ENCODE measurements around the gene NAV1.

NAV1 gene

DNA sequence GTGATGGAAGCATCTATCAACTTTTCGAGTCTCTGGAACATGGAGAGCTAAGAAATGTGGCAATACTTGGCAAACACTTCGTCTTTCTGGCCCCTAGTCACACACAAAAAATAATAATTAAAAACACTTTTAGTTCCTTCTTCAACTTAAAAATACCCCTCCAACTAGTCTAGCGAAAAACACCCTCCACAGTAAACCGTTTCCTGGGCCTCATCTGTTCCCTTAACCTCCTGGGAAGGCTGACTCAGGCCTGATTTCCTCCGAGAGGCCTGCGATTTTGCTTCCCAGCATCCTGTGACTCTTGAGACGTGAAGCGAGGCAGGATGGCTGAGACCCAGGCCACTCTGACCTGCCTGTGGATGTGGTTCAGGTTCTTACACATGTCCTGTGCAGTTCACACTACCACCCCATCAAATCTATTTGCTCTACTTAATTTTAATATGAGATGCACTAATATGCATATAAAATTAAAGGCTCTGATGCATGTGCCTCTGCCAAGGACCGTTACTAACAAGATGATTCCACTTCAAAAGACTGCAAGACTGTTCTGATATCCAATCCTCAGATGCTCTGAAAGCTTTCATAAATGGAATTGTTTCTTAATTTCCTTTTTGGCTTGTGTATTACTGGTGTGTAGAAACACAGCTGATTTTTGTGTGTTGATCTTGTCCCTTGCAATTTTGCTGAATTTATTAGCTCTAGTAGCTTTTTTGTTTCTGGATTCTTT, 3.5 kb downstream of the NAV1 start:
- DNase-seq (ENCODE audit: low read depth in 1 of 2, low spot score in 1 of 2), result no peak
- Histone ChIP-seq H3K4me3 (replicated peaks; ENCODE audit: insufficient read depth, low read length) (no peak overlapping the region), H3K27ac (replicated peaks) (no peak overlapping the region), H3K27me3 (ENCODE audit: insufficient read depth, poor library complexity, severe bottlenecking) (peaks cover 44% of the 10 kb centered on the region)
- TF ChIP-seq GABPA (IDR thresholded peaks at IDR 0.05; ENCODE audit: low read depth) (no peak), POLR2AphosphoS5 (IDR thresholded peaks at IDR 0.05; ENCODE audit: low read depth) (no peak), REST (IDR thresholded peaks at IDR 0.05; ENCODE audit: insufficient replicate concordance, low read depth) (no peak), SPI1 (IDR thresholded peaks at IDR 0.05; ENCODE audit: borderline replicate concordance, low read depth) (no peak)
- TF ChIP-seq, protein P1, sequence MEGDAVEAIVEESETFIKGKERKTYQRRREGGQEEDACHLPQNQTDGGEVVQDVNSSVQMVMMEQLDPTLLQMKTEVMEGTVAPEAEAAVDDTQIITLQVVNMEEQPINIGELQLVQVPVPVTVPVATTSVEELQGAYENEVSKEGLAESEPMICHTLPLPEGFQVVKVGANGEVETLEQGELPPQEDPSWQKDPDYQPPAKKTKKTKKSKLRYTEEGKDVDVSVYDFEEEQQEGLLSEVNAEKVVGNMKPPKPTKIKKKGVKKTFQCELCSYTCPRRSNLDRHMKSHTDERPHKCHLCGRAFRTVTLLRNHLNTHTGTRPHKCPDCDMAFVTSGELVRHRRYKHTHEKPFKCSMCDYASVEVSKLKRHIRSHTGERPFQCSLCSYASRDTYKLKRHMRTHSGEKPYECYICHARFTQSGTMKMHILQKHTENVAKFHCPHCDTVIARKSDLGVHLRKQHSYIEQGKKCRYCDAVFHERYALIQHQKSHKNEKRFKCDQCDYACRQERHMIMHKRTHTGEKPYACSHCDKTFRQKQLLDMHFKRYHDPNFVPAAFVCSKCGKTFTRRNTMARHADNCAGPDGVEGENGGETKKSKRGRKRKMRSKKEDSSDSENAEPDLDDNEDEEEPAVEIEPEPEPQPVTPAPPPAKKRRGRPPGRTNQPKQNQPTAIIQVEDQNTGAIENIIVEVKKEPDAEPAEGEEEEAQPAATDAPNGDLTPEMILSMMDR (IDR thresholded peaks at IDR 0.05; ENCODE audit: insufficient read depth, low read length), result no peak

DNA sequence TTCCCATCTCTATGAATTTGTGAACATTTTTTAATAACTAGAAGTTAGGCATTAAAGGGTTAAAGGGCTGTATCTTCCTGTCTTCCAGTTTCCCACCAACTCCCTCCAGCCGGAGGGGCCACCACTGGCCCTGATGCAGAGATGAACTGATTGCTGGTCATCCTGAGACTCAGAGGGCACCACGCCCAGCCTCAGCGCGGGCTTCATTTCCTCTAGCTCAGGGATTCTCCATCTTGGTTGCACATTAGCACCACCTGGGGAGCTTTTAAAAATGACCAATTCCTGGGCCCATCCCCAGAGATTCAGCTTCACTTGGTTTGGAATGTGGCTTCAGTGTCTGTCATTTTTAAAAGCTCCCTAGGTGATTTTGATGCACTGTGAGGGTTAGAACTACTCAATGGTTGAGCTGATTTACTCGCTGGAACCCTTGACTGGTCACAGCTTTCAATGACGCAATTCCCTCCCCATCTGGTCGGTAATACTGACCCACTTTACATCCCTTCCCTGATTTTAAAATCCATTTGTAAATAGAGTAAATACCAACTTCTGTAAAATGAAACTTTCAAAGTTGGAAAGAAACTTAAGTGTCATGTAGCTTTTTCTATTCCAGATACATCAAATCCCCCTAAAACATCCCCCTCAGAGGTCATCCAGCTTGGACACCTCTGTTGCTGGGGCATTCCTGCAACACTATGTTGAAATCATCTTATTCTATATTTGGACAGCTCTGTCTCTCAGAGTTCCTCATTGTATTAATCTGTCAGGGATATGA, 5.1 kb downstream of the NAV1 start:
- Histone ChIP-seq H3K4me3 (replicated peaks; ENCODE audit: insufficient read depth, low read length) (no peak overlapping the region), H3K27me3 (ENCODE audit: insufficient read depth, poor library complexity, severe bottlenecking) (peaks cover 29% of the 10 kb centered on the region), H3K27ac (replicated peaks) (no peak overlapping the region)
- DNase-seq (ENCODE audit: low read depth in 1 of 2, low spot score in 1 of 2), result no peak
- TF ChIP-seq, protein P1 (IDR thresholded peaks at IDR 0.05; ENCODE audit: insufficient read depth, low read length), result no peak
- TF ChIP-seq GABPA (IDR thresholded peaks at IDR 0.05; ENCODE audit: low read depth) (no peak), SPI1 (IDR thresholded peaks at IDR 0.05; ENCODE audit: borderline replicate concordance, low read depth) (no peak), REST (IDR thresholded peaks at IDR 0.05; ENCODE audit: insufficient replicate concordance, low read depth) (no peak), POLR2AphosphoS5 (IDR thresholded peaks at IDR 0.05; ENCODE audit: low read depth) (no peak)

- H3K27ac ChIP-seq (replicated peaks), result no peak overlapping the region
- no peak for DNase-seq (ENCODE audit: low read depth in 1 of 2, low spot score in 1 of 2)
- no peak overlapping the region for H3K4me3 ChIP-seq (replicated peaks; ENCODE audit: insufficient read depth, low read length)
- peaks cover 24% of the 10 kb centered on the region for H3K27me3 ChIP-seq (ENCODE audit: insufficient read depth, poor library complexity, severe bottlenecking)
- TF ChIP-seq SPI1 (IDR thresholded peaks at IDR 0.05; ENCODE audit: borderline replicate concordance, low read depth) (no peak), GABPA (IDR thresholded peaks at IDR 0.05; ENCODE audit: low read depth) (no peak), REST (IDR thresholded peaks at IDR 0.05; ENCODE audit: insufficient replicate concordance, low read depth) (no peak), POLR2AphosphoS5 (IDR thresholded peaks at IDR 0.05; ENCODE audit: low read depth) (no peak)
- TF ChIP-seq, protein P1 (IDR thresholded peaks at IDR 0.05; ENCODE audit: insufficient read depth, low read length), result no peak
These were observed 5.8 kb downstream of the NAV1 start for GRCh38 chr1:201544710-201545109.

Measured in HL-60 (cell line).